GM12878 (cell line): Measurements from ENCODE around the gene BTBD9. TPM values are rescaled to one million over a fixed set of nuclear protein-coding genes. Genes with fewer than 3 reads are reported as not detected.

Experiments used
- ATAC-seq: fragments of 200-7000 bp; cut with Tn5 transposase; 3 replicates; pipeline ENCODE4 v1.9.1; 2020; ENCODE audit warnings: mild to moderate bottlenecking, moderate library complexity
- BruUV-seq: library from RNA; stranded (reverse); fragments of 400-500 nt; replicated peaks from 2 replicates; lab custom pipeline; 2021; lab: Mats Ljungman, UMichigan
- CTCF ChIA-PET: fragments of 300-600 bp; sonication (Branson Sonifier 250); formaldehyde crosslinking; extraction: SDS; loops from one replicate; lab custom pipeline; 2021; ENCODE audit warnings: inconsistent platforms; lab: Yijun Ruan, JAX
- POLR2A ChIA-PET: fragments of 350-600 bp; formaldehyde crosslinking; extraction: SDS; loops from one replicate; lab custom pipeline; 2021; ENCODE audit warnings: inconsistent platforms; lab: Charles Lee
- RAD21 ChIA-PET: fragments of 300-600 bp; sonication (Branson Sonifier 250); formaldehyde crosslinking; loops from one replicate; lab custom pipeline; 2023; ENCODE audit warnings: antibody characterized with exemption; ENCODE audit not compliant: unreplicated experiment; lab: Charles Lee
- SMC1A ChIA-PET: fragments of 300-600 bp; sonication (Branson Sonifier 250); formaldehyde crosslinking; loops from one replicate; lab custom pipeline; 2023; ENCODE audit not compliant: unreplicated experiment, uncharacterized antibody; lab: Charles Lee
- DNase-seq: peaks from one replicate; pipeline ENCODE4 v3.0.0-alpha.2; 2011; ENCODE audit warnings: low read depth, low spot score
- FAIRE-seq: peaks from 3 replicates; lab custom pipeline; 2011; peaks lifted over from hg19 to GRCh38; lab: Jason Lieb, UNC
- H2AFZ ChIP-seq: 2 replicates; pipeline ENCODE4 v1.6.0; 2011; ENCODE audit warnings: low read depth, low read length, control low read depth; ENCODE audit not compliant: control insufficient read depth
- H3K27ac ChIP-seq: 2 replicates; pipeline ENCODE4 v1.5.1; 2011; ENCODE audit warnings: control low read depth; ENCODE audit not compliant: control insufficient read depth, insufficient read depth
- H3K27me3 ChIP-seq, 2 experiments: replicated peaks in 1 of 2; 2 replicates each; pipeline versions ENCODE4 v1.6.0 to v1.6.1; 2011; ENCODE audit warnings: low read length in 1 of 2; ENCODE audit not compliant: control insufficient read depth in 2 of 2, insufficient read depth in 2 of 2
- H3K36me3 ChIP-seq, 2 experiments: 2 replicates each; pipeline ENCODE4 v1.5.1; 2011; ENCODE audit warnings: low read length in 1 of 2; ENCODE audit not compliant: control insufficient read depth in 2 of 2, insufficient read depth in 2 of 2
- H3K4me1 ChIP-seq: 2 replicates; pipeline ENCODE4 v1.6.1; 2011; ENCODE audit warnings: mild to moderate bottlenecking, low read length, moderate library complexity, mixed read lengths; ENCODE audit not compliant: control insufficient read depth, insufficient read depth
- H3K4me2 ChIP-seq: 2 replicates; pipeline ENCODE4 v1.6.0; 2011; ENCODE audit warnings: control low read depth; ENCODE audit not compliant: control insufficient read depth, insufficient read depth
- H3K4me3 ChIP-seq: fragments of 200-600 bp; sonication (generic); 2 replicates; pipeline ENCODE4 v1.5.1; 2016
- H3K79me2 ChIP-seq: 2 replicates; pipeline ENCODE4 v1.6.0; 2011; ENCODE audit warnings: low read length; ENCODE audit not compliant: control insufficient read depth, insufficient read depth
- H3K9ac ChIP-seq: 2 replicates; pipeline ENCODE4 v1.8.0; 2011; ENCODE audit warnings: low read length, control low read depth, mixed read lengths; ENCODE audit not compliant: control insufficient read depth, insufficient read depth
- H3K9me3 ChIP-seq: replicated peaks from 3 replicates; pipeline ENCODE4 v1.5.1; 2011; ENCODE audit warnings: mild to moderate bottlenecking, low read length; ENCODE audit not compliant: control insufficient read depth, insufficient read depth
- H4K20me1 ChIP-seq: 2 replicates; pipeline ENCODE4 v1.6.0; 2011; ENCODE audit not compliant: control insufficient read depth, insufficient read depth
- BCL11A ChIP-seq: IDR thresholded peaks from 2 replicates; pipeline ENCODE4 v1.6.1; 2011; ENCODE audit warnings: low read depth, low read length
- CREM ChIP-seq: IDR thresholded peaks from 2 replicates; pipeline ENCODE4 v1.6.1; 2014; ENCODE audit warnings: antibody characterized with exemption, low read depth
- EED ChIP-seq: sonication (generic); IDR thresholded peaks from 2 replicates; pipeline ENCODE4 v1.6.1; 2016; ENCODE audit warnings: antibody characterized with exemption, low read depth
- ETV6 ChIP-seq, 2 experiments: fragments of 450-650 bp in 1 of 2; IDR thresholded peaks in 1 of 2; conservative IDR thresholded peaks in 1 of 2; 2 replicates each; pipeline ENCODE4 v1.6.1; 2014; ENCODE audit warnings: antibody characterized with exemption in 1 of 2, borderline replicate concordance in 1 of 2, low read depth in 1 of 2, mild to moderate bottlenecking in 1 of 2, moderate library complexity in 1 of 2
- IKZF2 ChIP-seq, 2 experiments: fragments of 450-650 bp; IDR thresholded peaks; 2 replicates each; pipeline ENCODE4 v1.6.1; 2017; ENCODE audit warnings: mild to moderate bottlenecking in 2 of 2, moderate library complexity in 2 of 2
- JUNB ChIP-seq: IDR thresholded peaks from 2 replicates; pipeline ENCODE4 v1.6.1; 2016; ENCODE audit warnings: antibody characterized with exemption, mild to moderate bottlenecking
- KDM1A ChIP-seq: fragments of 200-600 bp; sonication (generic); IDR thresholded peaks from 2 replicates; pipeline ENCODE4 v1.6.1; 2016; ENCODE audit warnings: borderline replicate concordance
- MEF2A ChIP-seq: IDR thresholded peaks from 2 replicates; pipeline ENCODE4 v1.6.1; 2011; ENCODE audit warnings: low read depth, mild to moderate bottlenecking, low read length, moderate library complexity; ENCODE audit not compliant: insufficient read depth
- NFIC ChIP-seq: IDR thresholded peaks from 2 replicates; pipeline ENCODE4 v1.6.1; 2012; ENCODE audit warnings: low read depth, mild to moderate bottlenecking, inconsistent platforms, low read length, moderate library complexity
- NR2C2 ChIP-seq: IDR thresholded peaks from 2 replicates; pipeline ENCODE4 v1.6.1; 2011; ENCODE audit warnings: borderline replicate concordance, low read depth; ENCODE audit not compliant: control insufficient read depth, insufficient read length
- RAD21 ChIP-seq: IDR thresholded peaks from 2 replicates; pipeline ENCODE4 v1.6.1; 2011; ENCODE audit warnings: mild to moderate bottlenecking, low read depth, low read length, moderate library complexity; ENCODE audit not compliant: insufficient read depth
- RUNX3 ChIP-seq: IDR thresholded peaks from 2 replicates; pipeline ENCODE4 v1.6.1; 2012; ENCODE audit warnings: low read length, inconsistent platforms
- ZNF622 ChIP-seq: fragments of 450-650 bp; IDR thresholded peaks from 2 replicates; pipeline ENCODE4 v1.6.1; 2017; ENCODE audit warnings: mild to moderate bottlenecking, inconsistent platforms
- WGBS: methylation state at CpG from one replicate; pipeline ENCODE4 v1.1.6; 2016; ENCODE audit warnings: low lambda C conversion rate; ENCODE audit not compliant: insufficient replicate concordance, insufficient coverage; ENCODE audit errors: missing lambda C conversion rate; 5-methylcytosine and 5-hydroxymethylcytosine counted together
- in situ Hi-C: fragments of 300-500 bp; cut with MboI; formaldehyde crosslinking; loops from 9 replicates; pipeline ENCODE4 v1.14.3; 2018; ENCODE audit warnings: mixed read lengths
- intact Hi-C: fragments of 100-400 bp; cut with micrococcal nuclease; formaldehyde crosslinking; loops from one replicate; pipeline ENCODE4 v1.14.2; 2022; ENCODE audit not compliant: unreplicated experiment
- polyA plus RNA-seq, 11 experiments: library from polyadenylated mRNA; depleted of rRNA in 4 of 11; unstranded in 6 of 11; stranded (reverse) in 5 of 11; fragments of >200 nt; fragmentation: Nextera tagmentation in 4 of 11; fragmentation: Illumina TruSeq in 1 of 11; extraction: Ambion mirVana in 4 of 11; extraction: Trizol in 1 of 11; gene quantifications; 1 replicate in 1 of 11; 2 replicates in 10 of 11; pipeline versions ENCODE4 v1.2.1 to v1.2.3, GENCODE V29; 2011 to 2016; ENCODE audit warnings: inconsistent platforms in 2 of 11, missing spikeins in 2 of 11, low read depth in 1 of 11
- total RNA-seq, 4 experiments: library from RNA; depleted of rRNA in 3 of 4; stranded (reverse); fragments of >200 nt in 3 of 4; fragmentation: Illumina TruSeq in 1 of 4; extraction: Trizol in 1 of 4; gene quantifications; 2 replicates each; pipeline versions ENCODE4 v1.2.1 to v1.2.3, GENCODE V29; 2013 to 2021
- TF ChIP-seq, protein P1 (sequence below): fragments of 450-650 bp; IDR thresholded peaks from 2 replicates; pipeline ENCODE4 v1.6.1; 2018; ENCODE audit warnings: borderline replicate concordance, mild to moderate bottlenecking; ENCODE audit not compliant: partially characterized antibody
- TF ChIP-seq, protein P2 (sequence below): IDR thresholded peaks from 2 replicates; pipeline ENCODE4 v1.6.1; 2012; ENCODE audit warnings: low read depth, low read length, improper control_type of control experiment
- TF ChIP-seq, protein P3 (sequence below): IDR thresholded peaks from 2 replicates; pipeline ENCODE4 v1.6.1; 2012; ENCODE audit warnings: low read length, inconsistent platforms

The BTBD9 gene
- total and polyA plus RNA-seq, 10 of the 15 experiments (the other 5 are each of a cell fraction or from before 2014, with no cell fraction given), result 0.22 to 8.6 (median 4.6) TPM

DNA sequence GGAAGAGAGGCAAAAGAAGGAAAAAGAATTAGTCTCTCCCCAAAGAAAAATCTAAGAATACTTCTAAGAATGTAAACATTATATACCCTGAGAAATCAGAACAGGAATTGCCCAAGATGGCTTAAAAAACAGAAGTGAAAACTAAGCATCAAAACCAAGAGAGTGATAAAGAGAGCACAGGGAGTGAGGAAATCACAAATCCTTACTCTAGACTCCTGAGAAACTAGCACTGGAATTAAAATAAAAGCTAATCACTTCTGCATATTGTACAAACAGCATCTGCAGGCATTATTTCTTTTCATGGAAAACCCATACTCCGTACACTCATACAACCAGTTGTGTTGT, 285.7 kb downstream of the BTBD9 start (continued):
- TF ChIP-seq, protein P1, sequence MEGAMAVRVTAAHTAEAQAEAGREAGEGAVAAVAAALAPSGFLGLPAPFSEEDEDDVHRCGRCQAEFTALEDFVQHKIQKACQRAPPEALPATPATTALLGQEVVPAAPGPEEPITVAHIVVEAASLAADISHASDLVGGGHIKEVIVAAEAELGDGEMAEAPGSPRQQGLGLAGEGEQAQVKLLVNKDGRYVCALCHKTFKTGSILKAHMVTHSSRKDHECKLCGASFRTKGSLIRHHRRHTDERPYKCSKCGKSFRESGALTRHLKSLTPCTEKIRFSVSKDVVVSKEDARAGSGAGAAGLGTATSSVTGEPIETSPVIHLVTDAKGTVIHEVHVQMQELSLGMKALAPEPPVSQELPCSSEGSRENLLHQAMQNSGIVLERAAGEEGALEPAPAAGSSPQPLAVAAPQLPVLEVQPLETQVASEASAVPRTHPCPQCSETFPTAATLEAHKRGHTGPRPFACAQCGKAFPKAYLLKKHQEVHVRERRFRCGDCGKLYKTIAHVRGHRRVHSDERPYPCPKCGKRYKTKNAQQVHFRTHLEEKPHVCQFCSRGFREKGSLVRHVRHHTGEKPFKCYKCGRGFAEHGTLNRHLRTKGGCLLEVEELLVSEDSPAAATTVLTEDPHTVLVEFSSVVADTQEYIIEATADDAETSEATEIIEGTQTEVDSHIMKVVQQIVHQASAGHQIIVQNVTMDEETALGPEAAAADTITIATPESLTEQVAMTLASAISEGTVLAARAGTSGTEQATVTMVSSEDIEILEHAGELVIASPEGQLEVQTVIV, result no peak
- TF ChIP-seq NR2C2, result no peak

DNA sequence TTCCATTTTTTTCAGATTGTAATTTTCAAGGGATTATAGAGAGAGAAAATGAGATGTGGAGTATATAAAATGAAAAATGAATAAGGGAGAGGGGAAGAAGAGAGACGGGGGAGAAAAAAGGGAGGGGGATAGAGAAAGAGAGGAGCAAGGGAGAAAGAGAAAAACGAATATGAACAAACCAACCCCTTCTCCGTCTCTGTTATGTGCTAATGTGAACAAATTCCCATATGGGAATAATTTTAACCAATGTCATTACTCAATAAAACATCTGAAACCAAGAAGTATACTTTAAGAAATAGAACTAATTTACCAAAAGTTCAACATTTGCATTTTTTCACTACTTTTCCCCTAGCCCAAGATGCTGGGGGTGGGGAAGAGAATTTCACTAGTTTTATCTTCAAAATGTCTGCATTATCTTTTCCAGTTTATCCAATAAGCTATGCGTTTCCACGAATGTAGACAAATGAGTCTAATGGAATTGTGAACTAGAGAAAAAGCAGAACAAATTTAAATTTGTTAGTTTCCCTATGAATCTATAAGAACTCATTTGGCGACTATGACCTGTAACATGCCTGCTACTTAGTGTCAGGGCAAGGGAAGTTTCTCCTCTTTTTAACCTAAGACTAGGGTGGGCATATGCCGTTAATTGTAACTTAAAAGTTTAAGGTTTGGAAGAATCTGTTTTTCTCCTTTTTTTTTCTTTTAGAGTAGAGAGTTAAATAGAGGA, 286.3 kb downstream of the BTBD9 start:
- Histone ChIP-seq H3K27me3 (no peaks in the 10 kb centered on the region), H3K27ac (peak overlapping the region; percentile 62), H2AFZ (peak overlapping the region; percentile 15; the same call in 1 of the 2 replicates), H3K9ac (no peak overlapping the region; the same call in 1 of the 2 replicates), H3K4me2 (peak overlapping the region; percentile 90), H3K79me2 (no peaks in the 10 kb centered on the region), H3K4me1 (peaks cover 32% of the 10 kb centered on the region), H3K36me3 (no peaks in the 10 kb centered on the region), H4K20me1 (no peaks in the 10 kb centered on the region), H3K9me3 (no peaks in the 10 kb centered on the region), H3K4me3 (peak overlapping the region; percentile 38)
- ATAC-seq (peak; percentile 71), DNase-seq (no peak), FAIRE-seq (peak; percentile 18)
- ChIA-PET CTCF (interaction anchor here (1.2 kb wide), 2 partner anchors 12 to 14 kb away, joined by 3 to 5 read pairs; no protein-coding TSS in a partner anchor), POLR2A (interaction anchor here (0.7 kb wide), 1 partner anchor 218 kb away, joined by 3 read pairs; no protein-coding TSS in a partner anchor), RAD21 (no interaction called here), SMC1A (interaction anchor here (0.8 to 1.9 kb wide), 5 partner anchors 8 to 622 kb away, joined by 3 to 7 read pairs (median 3); no protein-coding TSS in a partner anchor)
- WGBS, result 22% methylated on average over 7 of the region's 7 CpGs
- intact Hi-C loops, result no loop called here
- in situ Hi-C loops, result no loop called here
- BruUV-seq, result no TSS peak
- TF ChIP-seq CREM, result 0 out of 2 replicates have a peak, but pooled peaks have one; percentile 27
- TF ChIP-seq IKZF2 (IDR thresholded peaks at IDR 0.05), result 0 out of 4 replicates have a peak, but pooled peaks of 1 of the 2 experiments have one; percentile 48
- TF ChIP-seq RUNX3, result 0 out of 2 replicates have a peak, but pooled peaks have one; percentile 3
- TF ChIP-seq ETV6 (conservative IDR thresholded peaks at IDR 0.05 in 1 of 2, IDR thresholded peaks at IDR 0.05 in 1 of 2; ENCODE audit: borderline replicate concordance in 1 of 2, low read depth in 1 of 2), result no peak
- peak; percentile 14; the same call in 1 of the 2 replicates for TF ChIP-seq RAD21
- 0 out of 2 replicates have a peak, but pooled peaks have one; percentile 40 for TF ChIP-seq MEF2A
- TF ChIP-seq ZNF622, result no peak
- peak; percentile 88 for TF ChIP-seq JUNB
- no peak for TF ChIP-seq KDM1A
- TF ChIP-seq, protein P2, sequence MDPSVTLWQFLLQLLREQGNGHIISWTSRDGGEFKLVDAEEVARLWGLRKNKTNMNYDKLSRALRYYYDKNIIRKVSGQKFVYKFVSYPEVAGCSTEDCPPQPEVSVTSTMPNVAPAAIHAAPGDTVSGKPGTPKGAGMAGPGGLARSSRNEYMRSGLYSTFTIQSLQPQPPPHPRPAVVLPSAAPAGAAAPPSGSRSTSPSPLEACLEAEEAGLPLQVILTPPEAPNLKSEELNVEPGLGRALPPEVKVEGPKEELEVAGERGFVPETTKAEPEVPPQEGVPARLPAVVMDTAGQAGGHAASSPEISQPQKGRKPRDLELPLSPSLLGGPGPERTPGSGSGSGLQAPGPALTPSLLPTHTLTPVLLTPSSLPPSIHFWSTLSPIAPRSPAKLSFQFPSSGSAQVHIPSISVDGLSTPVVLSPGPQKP, result no peak
- TF ChIP-seq EED, result 0 out of 2 replicates have a peak, but pooled peaks have one; percentile 21
- TF ChIP-seq, protein P3, sequence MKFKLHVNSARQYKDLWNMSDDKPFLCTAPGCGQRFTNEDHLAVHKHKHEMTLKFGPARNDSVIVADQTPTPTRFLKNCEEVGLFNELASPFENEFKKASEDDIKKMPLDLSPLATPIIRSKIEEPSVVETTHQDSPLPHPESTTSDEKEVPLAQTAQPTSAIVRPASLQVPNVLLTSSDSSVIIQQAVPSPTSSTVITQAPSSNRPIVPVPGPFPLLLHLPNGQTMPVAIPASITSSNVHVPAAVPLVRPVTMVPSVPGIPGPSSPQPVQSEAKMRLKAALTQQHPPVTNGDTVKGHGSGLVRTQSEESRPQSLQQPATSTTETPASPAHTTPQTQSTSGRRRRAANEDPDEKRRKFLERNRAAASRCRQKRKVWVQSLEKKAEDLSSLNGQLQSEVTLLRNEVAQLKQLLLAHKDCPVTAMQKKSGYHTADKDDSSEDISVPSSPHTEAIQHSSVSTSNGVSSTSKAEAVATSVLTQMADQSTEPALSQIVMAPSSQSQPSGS, result peak; percentile 58; the same call in 1 of the 2 replicates
- peak; percentile 71; the same call in 1 of the 2 replicates for TF ChIP-seq NFIC
- TF ChIP-seq BCL11A, result peak; percentile 46; the same call in 1 of the 2 replicates
